ENCODE data around the gene SFRP2.

The SFRP2 gene

GRCh38 chr4:153791746-153792617 lies 3.1 kb upstream of the SFRP2 start:
- no peaks in the 10 kb centered on the region for H3K4me1 ChIP-seq
- H3K36me3 ChIP-seq, result no peaks in the 10 kb centered on the region
- TF ChIP-seq, protein P1, sequence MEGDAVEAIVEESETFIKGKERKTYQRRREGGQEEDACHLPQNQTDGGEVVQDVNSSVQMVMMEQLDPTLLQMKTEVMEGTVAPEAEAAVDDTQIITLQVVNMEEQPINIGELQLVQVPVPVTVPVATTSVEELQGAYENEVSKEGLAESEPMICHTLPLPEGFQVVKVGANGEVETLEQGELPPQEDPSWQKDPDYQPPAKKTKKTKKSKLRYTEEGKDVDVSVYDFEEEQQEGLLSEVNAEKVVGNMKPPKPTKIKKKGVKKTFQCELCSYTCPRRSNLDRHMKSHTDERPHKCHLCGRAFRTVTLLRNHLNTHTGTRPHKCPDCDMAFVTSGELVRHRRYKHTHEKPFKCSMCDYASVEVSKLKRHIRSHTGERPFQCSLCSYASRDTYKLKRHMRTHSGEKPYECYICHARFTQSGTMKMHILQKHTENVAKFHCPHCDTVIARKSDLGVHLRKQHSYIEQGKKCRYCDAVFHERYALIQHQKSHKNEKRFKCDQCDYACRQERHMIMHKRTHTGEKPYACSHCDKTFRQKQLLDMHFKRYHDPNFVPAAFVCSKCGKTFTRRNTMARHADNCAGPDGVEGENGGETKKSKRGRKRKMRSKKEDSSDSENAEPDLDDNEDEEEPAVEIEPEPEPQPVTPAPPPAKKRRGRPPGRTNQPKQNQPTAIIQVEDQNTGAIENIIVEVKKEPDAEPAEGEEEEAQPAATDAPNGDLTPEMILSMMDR (IDR thresholded peaks at IDR 0.05; ENCODE audit: low read depth, low read length), result peak; percentile 52
- H3K27me3 ChIP-seq, result peaks cover 91% of the 10 kb centered on the region
- peak; percentile 64 for DNase-seq
- H3K4me3 ChIP-seq (ENCODE audit: low read depth, low read length), result peak overlapping the region; percentile 25
- H3K9me3 ChIP-seq, result no peaks in the 10 kb centered on the region

- Histone ChIP-seq H3K36me3 (no peaks in the 10 kb centered on the region), H3K9me3 (no peaks in the 10 kb centered on the region), H3K4me3 (ENCODE audit: low read depth, low read length) (no peak overlapping the region), H3K27me3 (peaks cover 98% of the 10 kb centered on the region), H3K4me1 (no peaks in the 10 kb centered on the region)
- DNase-seq, result peak; percentile 21
- TF ChIP-seq, protein P1 (IDR thresholded peaks at IDR 0.05; ENCODE audit: low read depth, low read length), result 0 out of 2 replicates have a peak, but pooled peaks have one; percentile 3
These were observed 2.2 kb upstream of the SFRP2 start for GRCh38 chr4:153790962-153791551.

DNA sequence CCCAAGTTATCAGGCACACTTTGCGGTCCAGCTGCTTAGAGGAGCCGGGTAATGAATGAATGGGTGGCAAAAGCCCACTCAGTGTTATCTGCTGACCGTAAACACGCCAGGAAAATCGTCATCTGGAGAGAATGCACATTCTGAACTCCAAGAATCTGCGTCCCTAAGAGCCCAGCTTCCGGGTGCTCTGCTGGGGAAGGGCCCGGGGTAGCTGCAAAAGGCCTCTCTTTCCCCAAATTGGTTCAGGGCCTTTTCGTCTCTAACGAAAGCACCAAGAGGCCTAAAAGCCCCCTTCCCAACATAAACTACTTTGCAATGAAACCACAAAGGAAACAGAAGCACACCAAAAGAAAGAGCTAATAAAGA lies 1.6 kb upstream of the SFRP2 start:
- H3K4me1 ChIP-seq, result no peaks in the 10 kb centered on the region
- H3K9me3 ChIP-seq, result no peaks in the 10 kb centered on the region
- no peaks in the 10 kb centered on the region for H3K36me3 ChIP-seq
- no peak for DNase-seq
- no peak overlapping the region for H3K4me3 ChIP-seq (ENCODE audit: low read depth, low read length)
- peaks cover 97% of the 10 kb centered on the region for H3K27me3 ChIP-seq
- TF ChIP-seq, protein P1 (IDR thresholded peaks at IDR 0.05; ENCODE audit: low read depth, low read length), result no peak

GRCh38 chr4:153789741-153790499 lies 1.0 kb upstream of the SFRP2 start:
- Histone ChIP-seq H3K4me3 (ENCODE audit: low read depth, low read length) (no peak overlapping the region), H3K27me3 (peaks cover 92% of the 10 kb centered on the region), H3K4me1 (no peaks in the 10 kb centered on the region), H3K9me3 (no peaks in the 10 kb centered on the region), H3K36me3 (no peaks in the 10 kb centered on the region)
- TF ChIP-seq, protein P1 (IDR thresholded peaks at IDR 0.05; ENCODE audit: low read depth, low read length), result no peak
- DNase-seq, result no peak

DNA sequence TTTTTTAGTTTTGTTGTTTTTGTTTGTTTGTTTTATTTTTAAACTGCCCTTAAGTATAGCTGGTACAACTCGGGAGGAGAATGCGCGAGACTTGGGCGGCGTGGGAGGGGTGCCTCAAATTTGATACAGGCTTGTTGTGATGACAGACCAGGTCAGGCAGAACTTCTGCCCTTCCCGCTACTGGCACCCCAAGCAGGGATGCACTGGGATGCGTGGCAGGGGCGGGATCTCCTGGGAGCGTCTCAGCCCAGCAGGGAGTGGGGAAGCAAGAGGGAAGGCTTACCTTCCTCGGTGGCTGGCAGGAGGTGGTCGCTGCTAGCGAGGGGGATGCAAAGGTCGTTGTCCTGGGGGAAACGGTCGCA lies 851 bp downstream of the SFRP2 start:
- Histone ChIP-seq H3K27me3 (peaks cover 81% of the 10 kb centered on the region), H3K36me3 (no peaks in the 10 kb centered on the region), H3K9me3 (no peaks in the 10 kb centered on the region), H3K4me1 (no peaks in the 10 kb centered on the region), H3K4me3 (ENCODE audit: low read depth, low read length) (no peak overlapping the region)
- no peak for DNase-seq
- TF ChIP-seq, protein P1 (IDR thresholded peaks at IDR 0.05; ENCODE audit: low read depth, low read length), result no peak
